Left ventricle myocardium superior (tissue), 1 donor: ENCODE results near the gene CDHR3. TPM values are rescaled to one million over a fixed set of nuclear protein-coding genes. Genes with fewer than 3 reads are reported as not detected.

ENCODE experiments used
- ATAC-seq: fragments of 200-7000 bp; cut with Tn5 transposase; one replicate; pipeline ENCODE4 v1.9.1; 2020; ENCODE audit warnings: mild to moderate bottlenecking, moderate library complexity
- DNase-seq: peaks from one replicate; pipeline ENCODE4 v3.0.0-alpha.2; 2020
- intact Hi-C: fragments of 100-400 bp; cut with micrococcal nuclease; formaldehyde crosslinking; loops from one replicate; pipeline ENCODE4 v1.11.0; 2022
- total RNA-seq: library from RNA; stranded (reverse); fragmentation: NEBNext Ultra II Directional; extraction: Animal tissue kit (Norgen Biotek cat#: 25700); gene quantifications from one replicate; pipeline ENCODE4 v1.2.1, GENCODE V29; 2021
- donor health status: DM: no; HTN: yes; CAD: no; lungs with severe emphysema.

The CDHR3 gene
- total RNA-seq, 1 donor from 2014 or later: 0.89 TPM

GRCh38 chr7:106070201-106070551, 107.1 kb downstream of the CDHR3 start:
- DNase-seq (peak; percentile 52), ATAC-seq (peak; percentile 54)
- intact Hi-C loops: no loop called here

GRCh38 chr7:106070567-106071254, 107.6 kb downstream of the CDHR3 start:
- no peak for DNase-seq
- ATAC-seq: no peak
- intact Hi-C loops: no loop called here

GRCh38 chr7:106071356-106071998, 108.4 kb downstream of the CDHR3 start:
- peak; percentile 46 for ATAC-seq
- no peak for DNase-seq
- intact Hi-C loops: no loop called here

- DNase-seq: no peak
- intact Hi-C loops: no loop called here
- ATAC-seq: peak; percentile 16
These were observed 109.1 kb downstream of the CDHR3 start for GRCh38 chr7:106071999-106072714.

- ATAC-seq (no peak), DNase-seq (no peak)
- intact Hi-C loops: no loop called here
These were observed 109.6 kb downstream of the CDHR3 start for GRCh38 chr7:106072715-106073091.

- intact Hi-C loops: no loop called here
- ATAC-seq: no peak
- DNase-seq: no peak
These were observed 110.6 kb downstream of the CDHR3 start for GRCh38 chr7:106073701-106074100.

- intact Hi-C loops: no loop called here
- ATAC-seq (no peak), DNase-seq (no peak)
These were observed 111.2 kb downstream of the CDHR3 start for GRCh38 chr7:106074257-106074656.

- no peak for DNase-seq
- peak; percentile 26 for ATAC-seq
- intact Hi-C loops: no loop called here
These were observed 112.9 kb downstream of the CDHR3 start for GRCh38 chr7:106075937-106076336.

- ATAC-seq (no peak), DNase-seq (no peak)
- intact Hi-C loops: no loop called here
These were observed 113.5 kb downstream of the CDHR3 start for GRCh38 chr7:106076537-106076936.

- intact Hi-C loops: no loop called here
- peak; percentile 58 for DNase-seq
- ATAC-seq: peak; percentile 90
These were observed 117.4 kb downstream of the CDHR3 start for GRCh38 chr7:106080300-106080987.

GRCh38 chr7:106082087-106082854, 119.2 kb downstream of the CDHR3 start:
- ATAC-seq (no peak), DNase-seq (no peak)
- intact Hi-C loops: no loop called here

Other genes with a start within 250 kb of the CDHR3 start
- 3.7 TPM for gene ATXN7L1, start 86.7 kb upstream of the CDHR3 start, total RNA-seq
- gene SYPL1, start 149.0 kb downstream of the CDHR3 start, total RNA-seq: 96.3 TPM